HEK293 (cell line): ENCODE measurements around the gene KCNMB1.
A peak's percentile ranks its signal among the peaks of the same experiment; 100 is the strongest.

Experiments used
- CTCF ChIA-PET: fragments of 350-600 bp; formaldehyde crosslinking; extraction: SDS; loops from one replicate; lab custom pipeline; 2021; ENCODE audit warnings: antibody characterized with exemption; lab: Yijun Ruan, JAX
- POLR2A ChIA-PET: fragments of 300-600 bp; formaldehyde crosslinking; extraction: SDS; loops from one replicate; lab custom pipeline; 2020; ENCODE audit warnings: antibody characterized with exemption, inconsistent platforms; lab: Yijun Ruan, JAX
- H3K27ac ChIP-seq: fragments of 200-500 bp; sonication (Bioruptor generic); 2 replicates; pipeline ENCODE4 v1.5.1; 2014; ENCODE audit warnings: low read depth, low read length, control low read depth, inconsistent platforms; ENCODE audit errors: extremely low read depth
- H3K36me3 ChIP-seq, 2 experiments: fragments of 200-500 bp in 1 of 2; sonication (Bioruptor generic) in 1 of 2; 1 replicate in 1 of 2; 2 replicates in 1 of 2; pipeline ENCODE4 v1.5.1; 2014 to 2017; ENCODE audit warnings: inconsistent platforms in 2 of 2, low read length in 2 of 2; ENCODE audit not compliant: control insufficient read depth in 2 of 2, insufficient read depth in 1 of 2
- H3K4me1 ChIP-seq: fragments of 200-500 bp; sonication (Bioruptor generic); 2 replicates; pipeline ENCODE4 v1.5.1; 2014; ENCODE audit warnings: mild to moderate bottlenecking, low read length, inconsistent platforms; ENCODE audit not compliant: control insufficient read depth, insufficient read depth
- H3K4me3 ChIP-seq: 2 replicates; pipeline ENCODE4 v1.5.1; 2011; ENCODE audit warnings: low read depth, mild to moderate bottlenecking, control low read depth, low read length, moderate library complexity
- H3K9me3 ChIP-seq: fragments of 200-500 bp; sonication (Bioruptor generic); 2 replicates; pipeline ENCODE4 v1.5.1; 2014; ENCODE audit warnings: low read depth, low read length, inconsistent platforms; ENCODE audit not compliant: control insufficient read depth, insufficient read depth
- BCL11A ChIP-seq: fragments of 450-650 bp; formaldehyde crosslinking; IDR thresholded peaks from 2 replicates; pipeline ENCODE4 v1.5.1; 2016; ENCODE audit warnings: low read depth, missing biosample characterization, missing genetic modification characterization
- FEZF1 ChIP-seq: fragments of 450-650 bp; formaldehyde crosslinking; IDR thresholded peaks from 2 replicates; pipeline ENCODE4 v1.5.1; 2016; ENCODE audit warnings: missing biosample characterization, missing genetic modification characterization
- GLI2 ChIP-seq: fragments of 450-650 bp; formaldehyde crosslinking; IDR thresholded peaks from 2 replicates; pipeline ENCODE4; 2017; ENCODE audit warnings: missing biosample characterization, missing genetic modification characterization, low read depth, borderline replicate concordance
- KLF16 ChIP-seq: fragments of 450-650 bp; formaldehyde crosslinking; IDR thresholded peaks from 2 replicates; pipeline ENCODE4 v1.5.1; 2017; ENCODE audit warnings: missing biosample characterization, missing genetic modification characterization
- TCF7L2 ChIP-seq: IDR thresholded peaks from 2 replicates; pipeline ENCODE4 v1.6.1; 2011; ENCODE audit warnings: low read depth, mild to moderate bottlenecking, inconsistent platforms, low read length, moderate library complexity, borderline replicate concordance
- TRIM28 ChIP-seq: IDR thresholded peaks from 2 replicates; pipeline ENCODE4 v1.6.1; 2011; ENCODE audit warnings: low read length, control low read depth, borderline replicate concordance
- ZBTB17 ChIP-seq: fragments of 450-650 bp; formaldehyde crosslinking; IDR thresholded peaks from 2 replicates; pipeline ENCODE4 v1.5.1; 2016; ENCODE audit warnings: missing biosample characterization, missing genetic modification characterization
- ZBTB8A ChIP-seq: fragments of 450-650 bp; formaldehyde crosslinking; IDR thresholded peaks from 2 replicates; pipeline ENCODE4 v1.5.1; 2016; ENCODE audit warnings: missing biosample characterization, missing genetic modification characterization
- ZNF133 ChIP-seq: fragments of 450-650 bp; formaldehyde crosslinking; IDR thresholded peaks from 2 replicates; pipeline ENCODE4 v1.5.1; 2016; ENCODE audit warnings: missing biosample characterization, missing genetic modification characterization
- ZNF155 ChIP-seq: fragments of 450-650 bp; formaldehyde crosslinking; IDR thresholded peaks from 2 replicates; pipeline ENCODE4 v1.5.1; 2016; ENCODE audit warnings: missing biosample characterization, missing genetic modification characterization
- ZNF211 ChIP-seq: fragments of 450-650 bp; formaldehyde crosslinking; IDR thresholded peaks from 2 replicates; pipeline ENCODE4 v1.5.1; 2016; ENCODE audit warnings: low read depth, missing biosample characterization, missing genetic modification characterization
- ZNF324 ChIP-seq: fragments of 450-650 bp; formaldehyde crosslinking; IDR thresholded peaks from 2 replicates; pipeline ENCODE4 v1.5.1; 2016; ENCODE audit warnings: missing biosample characterization, missing genetic modification characterization
- ZNF341 ChIP-seq: fragments of 450-650 bp; formaldehyde crosslinking; IDR thresholded peaks from 2 replicates; pipeline ENCODE4; 2016; ENCODE audit warnings: low read depth, missing biosample characterization, missing genetic modification characterization
- ZNF529 ChIP-seq: fragments of 450-650 bp; formaldehyde crosslinking; IDR thresholded peaks from 2 replicates; pipeline ENCODE4 v1.5.1; 2017; ENCODE audit warnings: missing genetic modification characterization, missing biosample characterization; ENCODE audit not compliant: insufficient replicate concordance
- ZNF654 ChIP-seq: fragments of 450-650 bp; formaldehyde crosslinking; IDR thresholded peaks from 2 replicates; pipeline ENCODE4 v1.5.1; 2016; ENCODE audit warnings: low read depth, missing biosample characterization, missing genetic modification characterization
- ZNF658 ChIP-seq: fragments of 450-650 bp; formaldehyde crosslinking; IDR thresholded peaks from 2 replicates; pipeline ENCODE4; 2016; ENCODE audit warnings: missing biosample characterization, missing genetic modification characterization
- ZNF768 ChIP-seq: fragments of 450-650 bp; formaldehyde crosslinking; IDR thresholded peaks from 2 replicates; pipeline ENCODE4 v1.5.1; 2018; ENCODE audit warnings: missing biosample characterization, mild to moderate bottlenecking, missing genetic modification characterization
- TF ChIP-seq, protein P1 (sequence below): fragments of 450-650 bp; formaldehyde crosslinking; IDR thresholded peaks from 2 replicates; pipeline ENCODE4 v1.5.1; 2017; ENCODE audit warnings: missing biosample characterization, missing genetic modification characterization
- TF ChIP-seq, protein P2 (sequence below): fragments of 450-650 bp; formaldehyde crosslinking; IDR thresholded peaks from 2 replicates; pipeline ENCODE4 v1.5.1; 2017; ENCODE audit warnings: missing biosample characterization, mild to moderate bottlenecking, missing genetic modification characterization, moderate library complexity
- TF ChIP-seq, protein P3 (sequence below): fragments of 450-650 bp; formaldehyde crosslinking; IDR thresholded peaks from 2 replicates; pipeline ENCODE4 v1.5.1; 2016; ENCODE audit warnings: missing biosample characterization, missing genetic modification characterization
- TF ChIP-seq, protein P4 (sequence below): fragments of 450-650 bp; formaldehyde crosslinking; IDR thresholded peaks from 2 replicates; pipeline ENCODE4 v1.5.1; 2017; ENCODE audit warnings: missing biosample characterization, missing genetic modification characterization
- TF ChIP-seq, protein P5 (sequence below): fragments of 450-650 bp; formaldehyde crosslinking; IDR thresholded peaks from 2 replicates; pipeline ENCODE4 v1.5.1; 2016; ENCODE audit warnings: missing biosample characterization, missing genetic modification characterization

The KCNMB1 gene

DNA sequence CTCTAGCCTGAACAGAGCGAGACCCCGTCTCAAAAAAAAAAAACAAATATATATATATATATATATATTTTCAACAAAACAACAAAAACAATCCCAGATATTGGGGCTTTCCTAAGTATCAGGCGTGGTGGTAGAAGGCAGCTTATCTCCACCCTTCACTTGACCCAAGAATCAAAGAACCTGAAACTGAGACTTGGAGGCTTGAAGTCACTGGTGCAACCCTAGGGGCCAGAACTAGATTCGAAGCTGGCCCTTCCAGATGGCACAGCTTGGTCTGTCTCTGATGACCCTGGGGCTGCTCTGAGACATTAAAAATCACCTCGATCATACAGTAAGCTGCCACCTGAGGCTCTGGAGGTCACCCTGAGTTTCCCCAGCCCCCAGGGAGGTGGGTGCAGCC is 1.3 kb upstream of the KCNMB1 start (continued):
- TF ChIP-seq, protein P1, sequence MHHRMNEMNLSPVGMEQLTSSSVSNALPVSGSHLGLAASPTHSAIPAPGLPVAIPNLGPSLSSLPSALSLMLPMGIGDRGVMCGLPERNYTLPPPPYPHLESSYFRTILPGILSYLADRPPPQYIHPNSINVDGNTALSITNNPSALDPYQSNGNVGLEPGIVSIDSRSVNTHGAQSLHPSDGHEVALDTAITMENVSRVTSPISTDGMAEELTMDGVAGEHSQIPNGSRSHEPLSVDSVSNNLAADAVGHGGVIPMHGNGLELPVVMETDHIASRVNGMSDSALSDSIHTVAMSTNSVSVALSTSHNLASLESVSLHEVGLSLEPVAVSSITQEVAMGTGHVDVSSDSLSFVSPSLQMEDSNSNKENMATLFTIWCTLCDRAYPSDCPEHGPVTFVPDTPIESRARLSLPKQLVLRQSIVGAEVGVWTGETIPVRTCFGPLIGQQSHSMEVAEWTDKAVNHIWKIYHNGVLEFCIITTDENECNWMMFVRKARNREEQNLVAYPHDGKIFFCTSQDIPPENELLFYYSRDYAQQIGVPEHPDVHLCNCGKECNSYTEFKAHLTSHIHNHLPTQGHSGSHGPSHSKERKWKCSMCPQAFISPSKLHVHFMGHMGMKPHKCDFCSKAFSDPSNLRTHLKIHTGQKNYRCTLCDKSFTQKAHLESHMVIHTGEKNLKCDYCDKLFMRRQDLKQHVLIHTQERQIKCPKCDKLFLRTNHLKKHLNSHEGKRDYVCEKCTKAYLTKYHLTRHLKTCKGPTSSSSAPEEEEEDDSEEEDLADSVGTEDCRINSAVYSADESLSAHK (tag by site-specific recombination), result no peak
- TF ChIP-seq ZNF654 (no peak), ZNF324 (tag by site-specific recombination) (no peak)
- TF ChIP-seq, all 188 proteins: peak for 0

DNA sequence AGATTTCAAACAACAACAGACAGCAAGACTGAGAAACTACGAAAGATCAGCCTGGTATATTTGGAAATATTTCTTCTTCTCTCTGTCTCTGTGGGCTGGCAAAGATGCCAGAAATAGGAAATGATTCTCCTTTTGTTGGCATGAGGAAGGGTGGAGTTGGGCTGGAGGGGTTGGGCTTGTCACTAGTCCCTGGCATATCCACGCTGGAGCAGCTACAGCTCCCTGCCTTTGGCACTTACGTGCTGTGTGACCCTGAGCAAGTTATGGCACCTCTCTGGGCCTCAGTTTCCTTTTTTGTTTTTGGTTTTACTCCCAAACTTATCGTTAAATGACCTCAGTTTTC is 354 bp upstream of the KCNMB1 start:
- H3K4me1 ChIP-seq, result peaks cover 3% of the 10 kb centered on the region; the same call in 1 of the 2 replicates
- no peaks in the 10 kb centered on the region for H3K36me3 ChIP-seq
- no peak overlapping the region for H3K27ac ChIP-seq
- TF ChIP-seq, protein P2, sequence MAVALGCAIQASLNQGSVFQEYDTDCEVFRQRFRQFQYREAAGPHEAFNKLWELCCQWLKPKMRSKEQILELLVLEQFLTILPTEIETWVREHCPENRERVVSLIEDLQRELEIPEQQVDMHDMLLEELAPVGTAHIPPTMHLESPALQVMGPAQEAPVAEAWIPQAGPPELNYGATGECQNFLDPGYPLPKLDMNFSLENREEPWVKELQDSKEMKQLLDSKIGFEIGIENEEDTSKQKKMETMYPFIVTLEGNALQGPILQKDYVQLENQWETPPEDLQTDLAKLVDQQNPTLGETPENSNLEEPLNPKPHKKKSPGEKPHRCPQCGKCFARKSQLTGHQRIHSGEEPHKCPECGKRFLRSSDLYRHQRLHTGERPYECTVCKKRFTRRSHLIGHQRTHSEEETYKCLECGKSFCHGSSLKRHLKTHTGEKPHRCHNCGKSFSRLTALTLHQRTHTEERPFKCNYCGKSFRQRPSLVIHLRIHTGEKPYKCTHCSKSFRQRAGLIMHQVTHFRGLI (tag by site-specific recombination), result peak; percentile 72; the same call in 1 of the 2 replicates
- TF ChIP-seq ZNF211 (no peak), ZNF768 (0 out of 2 replicates have a peak, but pooled peaks have one; percentile 30)
- ChIA-PET POLR2A (no interaction called here), CTCF (no interaction called here)
- no peak overlapping the region for H3K4me3 ChIP-seq
- H3K9me3 ChIP-seq, result no peaks in the 10 kb centered on the region

DNA sequence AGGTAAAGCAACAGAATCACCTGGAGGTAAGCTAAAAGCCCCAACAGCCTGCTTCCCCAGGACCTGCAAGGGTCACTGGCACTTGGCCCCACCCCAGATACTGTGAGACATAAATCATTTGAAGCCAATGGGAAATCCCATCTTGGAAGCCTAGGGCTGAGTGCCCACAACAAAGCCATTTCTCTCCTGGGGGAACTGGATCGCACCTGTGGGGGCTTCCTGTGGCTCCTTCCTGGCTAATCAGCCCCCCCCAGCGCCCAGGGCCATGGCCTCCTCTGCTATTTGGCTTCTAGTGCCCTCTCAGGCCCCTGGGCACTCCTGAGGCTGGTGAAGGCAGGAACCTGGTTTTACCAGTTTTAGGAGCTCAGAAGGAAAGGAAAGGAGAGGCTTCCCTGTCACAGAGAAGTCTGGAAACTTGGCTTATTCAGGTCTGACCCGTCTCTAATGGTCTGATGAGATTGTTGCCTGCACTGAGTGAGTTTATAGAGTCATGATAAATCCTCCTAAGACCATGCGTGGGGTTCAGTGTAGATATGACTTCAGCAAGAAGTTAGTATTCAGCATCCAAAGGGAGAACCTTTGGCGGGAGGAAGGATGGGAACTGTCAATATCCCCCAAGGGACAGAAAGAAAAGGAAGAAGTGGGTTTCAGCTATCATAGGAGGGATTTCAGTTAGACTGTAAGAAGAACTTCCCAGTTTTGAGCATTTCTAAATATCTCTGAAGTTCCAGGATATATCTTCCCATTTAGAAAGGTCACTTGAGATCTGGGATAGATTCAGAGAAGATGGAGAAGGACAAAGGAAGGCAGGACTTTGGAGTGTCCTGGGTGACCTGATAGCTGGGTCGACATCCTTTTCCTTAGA is 1.2 kb downstream of the KCNMB1 start:
- CTCF ChIA-PET, result interaction anchor here (0.6 to 1.0 kb wide), 2 partner anchors 33 to 120 kb away, joined by 3 read pairs; no protein-coding TSS in a partner anchor
- H3K27ac ChIP-seq, result no peak overlapping the region
- POLR2A ChIA-PET, result no interaction called here
- TF ChIP-seq ZNF529 (tag by site-specific recombination) (no peak), ZBTB17 (tag by site-specific recombination) (no peak), BCL11A (tag by site-specific recombination) (no peak), ZNF133 (tag by site-specific recombination) (no peak), FEZF1 (no peak), ZNF155 (tag by site-specific recombination) (no peak), GLI2 (tag by site-specific recombination) (no peak), ZNF341 (tag by site-specific recombination) (no peak), ZNF658 (tag by site-specific recombination) (no peak), ZNF211 (no peak), TCF7L2 (no peak), KLF16 (tag by site-specific recombination) (no peak), ZNF324 (tag by site-specific recombination) (no peak), TRIM28 (no peak), ZBTB8A (tag by site-specific recombination) (no peak)
- TF ChIP-seq, protein P3, sequence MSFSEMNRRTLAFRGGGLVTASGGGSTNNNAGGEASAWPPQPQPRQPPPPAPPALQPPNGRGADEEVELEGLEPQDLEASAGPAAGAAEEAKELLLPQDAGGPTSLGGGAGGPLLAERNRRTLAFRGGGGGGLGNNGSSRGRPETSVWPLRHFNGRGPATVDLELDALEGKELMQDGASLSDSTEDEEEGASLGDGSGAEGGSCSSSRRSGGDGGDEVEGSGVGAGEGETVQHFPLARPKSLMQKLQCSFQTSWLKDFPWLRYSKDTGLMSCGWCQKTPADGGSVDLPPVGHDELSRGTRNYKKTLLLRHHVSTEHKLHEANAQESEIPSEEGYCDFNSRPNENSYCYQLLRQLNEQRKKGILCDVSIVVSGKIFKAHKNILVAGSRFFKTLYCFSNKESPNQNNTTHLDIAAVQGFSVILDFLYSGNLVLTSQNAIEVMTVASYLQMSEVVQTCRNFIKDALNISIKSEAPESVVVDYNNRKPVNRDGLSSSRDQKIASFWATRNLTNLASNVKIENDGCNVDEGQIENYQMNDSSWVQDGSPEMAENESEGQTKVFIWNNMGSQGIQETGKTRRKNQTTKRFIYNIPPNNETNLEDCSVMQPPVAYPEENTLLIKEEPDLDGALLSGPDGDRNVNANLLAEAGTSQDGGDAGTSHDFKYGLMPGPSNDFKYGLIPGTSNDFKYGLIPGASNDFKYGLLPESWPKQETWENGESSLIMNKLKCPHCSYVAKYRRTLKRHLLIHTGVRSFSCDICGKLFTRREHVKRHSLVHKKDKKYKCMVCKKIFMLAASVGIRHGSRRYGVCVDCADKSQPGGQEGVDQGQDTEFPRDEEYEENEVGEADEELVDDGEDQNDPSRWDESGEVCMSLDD, result no peak
- TF ChIP-seq, protein P4, sequence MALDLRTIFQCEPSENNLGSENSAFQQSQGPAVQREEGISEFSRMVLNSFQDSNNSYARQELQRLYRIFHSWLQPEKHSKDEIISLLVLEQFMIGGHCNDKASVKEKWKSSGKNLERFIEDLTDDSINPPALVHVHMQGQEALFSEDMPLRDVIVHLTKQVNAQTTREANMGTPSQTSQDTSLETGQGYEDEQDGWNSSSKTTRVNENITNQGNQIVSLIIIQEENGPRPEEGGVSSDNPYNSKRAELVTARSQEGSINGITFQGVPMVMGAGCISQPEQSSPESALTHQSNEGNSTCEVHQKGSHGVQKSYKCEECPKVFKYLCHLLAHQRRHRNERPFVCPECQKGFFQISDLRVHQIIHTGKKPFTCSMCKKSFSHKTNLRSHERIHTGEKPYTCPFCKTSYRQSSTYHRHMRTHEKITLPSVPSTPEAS (tag by site-specific recombination), result no peak
- TF ChIP-seq, protein P5, sequence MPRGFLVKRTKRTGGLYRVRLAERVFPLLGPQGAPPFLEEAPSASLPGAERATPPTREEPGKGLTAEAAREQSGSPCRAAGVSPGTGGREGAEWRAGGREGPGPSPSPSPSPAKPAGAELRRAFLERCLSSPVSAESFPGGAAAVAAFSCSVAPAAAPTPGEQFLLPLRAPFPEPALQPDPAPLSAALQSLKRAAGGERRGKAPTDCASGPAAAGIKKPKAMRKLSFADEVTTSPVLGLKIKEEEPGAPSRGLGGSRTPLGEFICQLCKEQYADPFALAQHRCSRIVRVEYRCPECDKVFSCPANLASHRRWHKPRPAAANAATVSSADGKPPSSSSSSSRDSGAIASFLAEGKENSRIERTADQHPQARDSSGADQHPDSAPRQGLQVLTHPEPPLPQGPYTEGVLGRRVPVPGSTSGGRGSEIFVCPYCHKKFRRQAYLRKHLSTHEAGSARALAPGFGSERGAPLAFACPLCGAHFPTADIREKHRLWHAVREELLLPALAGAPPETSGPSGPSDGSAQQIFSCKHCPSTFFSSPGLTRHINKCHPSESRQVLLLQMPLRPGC (tag by site-specific recombination), result no peak

More for the DNA sequence above, 1.2 kb downstream of the KCNMB1 start:
- no peaks in the 10 kb centered on the region for H3K36me3 ChIP-seq
- H3K4me1 ChIP-seq, result no peaks in the 10 kb centered on the region; the same call in 1 of the 2 replicates
- no peaks in the 10 kb centered on the region for H3K9me3 ChIP-seq
- no peak overlapping the region for H3K4me3 ChIP-seq
